ENCODE data around the gene HBG1.

HBG1 gene

GRCh38 chr11:5239046-5239445 is 10.6 kb downstream of the HBG1 start:
- DNase-seq (ENCODE audit: low spot score): no peak
- no peaks in the 10 kb centered on the region for H3K9me3 ChIP-seq (replicated peaks in 1 of 2; ENCODE audit: control insufficient read depth in 2 of 2, insufficient read depth in 1 of 2, low read depth in 1 of 2, low read length in 2 of 2)
- H3K4ac ChIP-seq (ENCODE audit: low read length): no peak overlapping the region
- H3K23ac ChIP-seq (ENCODE audit: low read depth, low read length, poor library complexity): no peak overlapping the region
- H3K4me2 ChIP-seq (ENCODE audit: insufficient read depth, low read length, poor library complexity, severe bottlenecking): no peak overlapping the region
- no peak overlapping the region for H2AFZ ChIP-seq (ENCODE audit: low read length)
- no peak overlapping the region for H4K8ac ChIP-seq (ENCODE audit: low read depth, low read length)
- no peak overlapping the region for H2AK5ac ChIP-seq (ENCODE audit: low read depth, low read length)
- H3K27ac ChIP-seq (replicated peaks; ENCODE audit: low read length): no peak overlapping the region
- H3K27me3 ChIP-seq (ENCODE audit: control insufficient read depth in 3 of 3, insufficient read depth in 3 of 3, low read depth in 1 of 3, low read length in 3 of 3): no peaks in the 10 kb centered on the region
- no peak overlapping the region for H2BK5ac ChIP-seq (ENCODE audit: low read length)
- H3K14ac ChIP-seq (ENCODE audit: low read length): no peak overlapping the region
- no peak overlapping the region for H3K9ac ChIP-seq (ENCODE audit: low read depth, low read length, poor library complexity)
- H3K4me3 ChIP-seq (ENCODE audit: low read length in 2 of 2): no peak overlapping the region
- H2BK120ac ChIP-seq (ENCODE audit: low read depth, low read length): no peak overlapping the region
- no peaks in the 10 kb centered on the region for H3K36me3 ChIP-seq (replicated peaks in 1 of 2; ENCODE audit: control insufficient read depth in 2 of 2, insufficient read depth in 2 of 2, low read length in 2 of 2)
- no peak overlapping the region for H2BK12ac ChIP-seq (ENCODE audit: low read length)
- H3K18ac ChIP-seq (ENCODE audit: low read length): no peak overlapping the region
- no peaks in the 10 kb centered on the region for H3K4me1 ChIP-seq (ENCODE audit: control insufficient read depth in 2 of 2, insufficient read depth in 1 of 2, low read depth in 1 of 2, low read length in 2 of 2)
- H3K79me1 ChIP-seq (ENCODE audit: low read depth, low read length): no peaks in the 10 kb centered on the region
- no peak overlapping the region for H4K91ac ChIP-seq (ENCODE audit: low read depth, low read length, poor library complexity)
- H2BK15ac ChIP-seq (ENCODE audit: low read length): no peak overlapping the region

GRCh38 chr11:5238486-5238885 is 11.2 kb downstream of the HBG1 start:
- no peak overlapping the region for H3K18ac ChIP-seq (ENCODE audit: low read length)
- H3K4ac ChIP-seq (ENCODE audit: low read length): no peak overlapping the region
- H4K91ac ChIP-seq (ENCODE audit: low read depth, low read length, poor library complexity): no peak overlapping the region
- H3K4me1 ChIP-seq (ENCODE audit: control insufficient read depth in 2 of 2, insufficient read depth in 1 of 2, low read depth in 1 of 2, low read length in 2 of 2): no peaks in the 10 kb centered on the region
- H3K9ac ChIP-seq (ENCODE audit: low read depth, low read length, poor library complexity): no peak overlapping the region
- no peak overlapping the region for H2BK12ac ChIP-seq (ENCODE audit: low read length)
- H2BK15ac ChIP-seq (ENCODE audit: low read length): no peak overlapping the region
- no peak overlapping the region for H3K23ac ChIP-seq (ENCODE audit: low read depth, low read length, poor library complexity)
- no CpG with 5 or more reads among the region's 2 CpGs for WGBS, 2 donors (ENCODE audit: extremely low coverage in 2 of 2, insufficient read length in 2 of 2, insufficient replicate concordance in 1 of 2)
- no peaks in the 10 kb centered on the region for H3K79me1 ChIP-seq (ENCODE audit: low read depth, low read length)
- H2AFZ ChIP-seq (ENCODE audit: low read length): no peak overlapping the region
- no peaks in the 10 kb centered on the region for H3K9me3 ChIP-seq (replicated peaks in 1 of 2; ENCODE audit: control insufficient read depth in 2 of 2, insufficient read depth in 1 of 2, low read depth in 1 of 2, low read length in 2 of 2)
- no peak for DNase-seq (ENCODE audit: low spot score)
- H3K27me3 ChIP-seq (ENCODE audit: control insufficient read depth in 3 of 3, insufficient read depth in 3 of 3, low read depth in 1 of 3, low read length in 3 of 3): no peaks in the 10 kb centered on the region
- H3K4me2 ChIP-seq (ENCODE audit: insufficient read depth, low read length, poor library complexity, severe bottlenecking): no peak overlapping the region
- no peak overlapping the region for H3K14ac ChIP-seq (ENCODE audit: low read length)
- H3K4me3 ChIP-seq (ENCODE audit: low read length in 2 of 2): no peak overlapping the region
- no peak overlapping the region for H2BK5ac ChIP-seq (ENCODE audit: low read length)
- H3K27ac ChIP-seq (replicated peaks; ENCODE audit: low read length): no peak overlapping the region
- no peak overlapping the region for H2AK5ac ChIP-seq (ENCODE audit: low read depth, low read length)
- H2BK120ac ChIP-seq (ENCODE audit: low read depth, low read length): no peak overlapping the region
- no peaks in the 10 kb centered on the region for H3K36me3 ChIP-seq (replicated peaks in 1 of 2; ENCODE audit: control insufficient read depth in 2 of 2, insufficient read depth in 2 of 2, low read length in 2 of 2)
- H4K8ac ChIP-seq (ENCODE audit: low read depth, low read length): no peak overlapping the region

GRCh38 chr11:5237420-5237819 is 12.2 kb downstream of the HBG1 start:
- Histone ChIP-seq H3K79me1 (ENCODE audit: low read depth, low read length) (no peaks in the 10 kb centered on the region), H4K8ac (ENCODE audit: low read depth, low read length) (no peak overlapping the region), H2BK12ac (ENCODE audit: low read length) (no peak overlapping the region), H3K4me3 (ENCODE audit: low read length in 2 of 2) (no peak overlapping the region), H2AK5ac (ENCODE audit: low read depth, low read length) (no peak overlapping the region), H3K27me3 (ENCODE audit: control insufficient read depth in 3 of 3, insufficient read depth in 3 of 3, low read depth in 1 of 3, low read length in 3 of 3) (no peaks in the 10 kb centered on the region), H3K14ac (ENCODE audit: low read length) (no peak overlapping the region), H2BK5ac (ENCODE audit: low read length) (no peak overlapping the region), H2BK15ac (ENCODE audit: low read length) (no peak overlapping the region), H3K23ac (ENCODE audit: low read depth, low read length, poor library complexity) (no peak overlapping the region), H3K4me2 (ENCODE audit: insufficient read depth, low read length, poor library complexity, severe bottlenecking) (no peak overlapping the region), H3K9ac (ENCODE audit: low read depth, low read length, poor library complexity) (no peak overlapping the region), H2BK120ac (ENCODE audit: low read depth, low read length) (no peak overlapping the region), H3K4ac (ENCODE audit: low read length) (no peak overlapping the region), H4K91ac (ENCODE audit: low read depth, low read length, poor library complexity) (no peak overlapping the region), H3K27ac (replicated peaks; ENCODE audit: low read length) (no peak overlapping the region), H3K18ac (ENCODE audit: low read length) (no peak overlapping the region), H2AFZ (ENCODE audit: low read length) (no peak overlapping the region), H3K4me1 (ENCODE audit: control insufficient read depth in 2 of 2, insufficient read depth in 1 of 2, low read depth in 1 of 2, low read length in 2 of 2) (no peaks in the 10 kb centered on the region), H3K36me3 (replicated peaks in 1 of 2; ENCODE audit: control insufficient read depth in 2 of 2, insufficient read depth in 2 of 2, low read length in 2 of 2) (no peaks in the 10 kb centered on the region), H3K9me3 (replicated peaks in 1 of 2; ENCODE audit: control insufficient read depth in 2 of 2, insufficient read depth in 1 of 2, low read depth in 1 of 2, low read length in 2 of 2) (no peaks in the 10 kb centered on the region)
- WGBS, 2 donors (ENCODE audit: extremely low coverage in 2 of 2, insufficient read length in 2 of 2, insufficient replicate concordance in 1 of 2): no CpG with 5 or more reads among the region's 2 CpGs
- no peak for DNase-seq (ENCODE audit: low spot score)

GRCh38 chr11:5235364-5236095 is 14.1 kb downstream of the HBG1 start:
- Histone ChIP-seq H2BK5ac (ENCODE audit: low read length) (no peak overlapping the region), H3K4me2 (ENCODE audit: insufficient read depth, low read length, poor library complexity, severe bottlenecking) (no peak overlapping the region), H3K4me1 (ENCODE audit: control insufficient read depth in 2 of 2, insufficient read depth in 1 of 2, low read depth in 1 of 2, low read length in 2 of 2) (no peaks in the 10 kb centered on the region), H4K8ac (ENCODE audit: low read depth, low read length) (no peak overlapping the region), H2AFZ (ENCODE audit: low read length) (no peak overlapping the region), H2BK120ac (ENCODE audit: low read depth, low read length) (no peak overlapping the region), H3K79me1 (ENCODE audit: low read depth, low read length) (no peaks in the 10 kb centered on the region), H3K4ac (ENCODE audit: low read length) (no peak overlapping the region), H2AK5ac (ENCODE audit: low read depth, low read length) (no peak overlapping the region), H2BK12ac (ENCODE audit: low read length) (no peak overlapping the region), H3K23ac (ENCODE audit: low read depth, low read length, poor library complexity) (no peak overlapping the region), H3K9me3 (replicated peaks in 1 of 2; ENCODE audit: control insufficient read depth in 2 of 2, insufficient read depth in 1 of 2, low read depth in 1 of 2, low read length in 2 of 2) (no peaks in the 10 kb centered on the region), H4K91ac (ENCODE audit: low read depth, low read length, poor library complexity) (no peak overlapping the region), H2BK15ac (ENCODE audit: low read length) (no peak overlapping the region), H3K18ac (ENCODE audit: low read length) (no peak overlapping the region), H3K14ac (ENCODE audit: low read length) (no peak overlapping the region), H3K4me3 (ENCODE audit: low read length in 2 of 2) (no peak overlapping the region), H3K9ac (ENCODE audit: low read depth, low read length, poor library complexity) (no peak overlapping the region), H3K27me3 (ENCODE audit: control insufficient read depth in 3 of 3, insufficient read depth in 3 of 3, low read depth in 1 of 3, low read length in 3 of 3) (no peaks in the 10 kb centered on the region), H3K36me3 (replicated peaks in 1 of 2; ENCODE audit: control insufficient read depth in 2 of 2, insufficient read depth in 2 of 2, low read length in 2 of 2) (no peaks in the 10 kb centered on the region), H3K27ac (replicated peaks; ENCODE audit: low read length) (no peak overlapping the region)
- no peak for DNase-seq (ENCODE audit: low spot score)
- WGBS, 2 donors (ENCODE audit: extremely low coverage in 2 of 2, insufficient read length in 2 of 2, insufficient replicate concordance in 1 of 2): no CpG with 5 or more reads among the region's 5 CpGs

Data from neuronal stem cell (in vitro differentiated cells).